Neural progenitor cell (in vitro differentiated cells): ENCODE results near the gene INPP4A. TPM values are rescaled to one million over a fixed set of nuclear protein-coding genes. Genes with fewer than 3 reads are reported as not detected.

Experiments
- DNase-seq: peaks from one replicate; pipeline ENCODE4 v3.0.0-alpha.2; 2016; ENCODE audit warnings: low spot score
- H2AFZ ChIP-seq: fragments of 200-600 bp; sonication (generic); replicated peaks from 2 replicates; pipeline ENCODE4 v1.6.1; 2016; ENCODE audit warnings: antibody characterized with exemption
- H3F3A ChIP-seq: fragments of 200-600 bp; sonication (generic); 2 replicates; pipeline ENCODE4 v1.6.1; 2016; ENCODE audit warnings: antibody characterized with exemption, low read depth
- H3K27ac ChIP-seq: fragments of 200-600 bp; sonication (generic); 2 replicates; pipeline ENCODE4 v1.5.1; 2016; ENCODE audit warnings: mild to moderate bottlenecking
- H3K27me3 ChIP-seq: fragments of 200-600 bp; sonication (generic); 2 replicates; pipeline ENCODE4 v1.6.1; 2016; ENCODE audit warnings: mild to moderate bottlenecking, moderate library complexity
- H3K36me3 ChIP-seq: fragments of 200-600 bp; sonication (generic); 2 replicates; pipeline ENCODE4 v1.5.1; 2016
- H3K4me1 ChIP-seq: fragments of 200-600 bp; sonication (generic); 2 replicates; pipeline ENCODE4 v1.6.1; 2016; ENCODE audit warnings: mixed run types
- H3K4me2 ChIP-seq: fragments of 200-600 bp; sonication (generic); 2 replicates; pipeline ENCODE4 v1.6.1; 2016
- H3K4me3 ChIP-seq: fragments of 200-600 bp; sonication (generic); 2 replicates; pipeline ENCODE4 v1.5.1; 2016
- H3K79me2 ChIP-seq: fragments of 200-600 bp; sonication (generic); 2 replicates; pipeline ENCODE4 v1.6.1; 2016; ENCODE audit warnings: low read depth
- H3K9ac ChIP-seq: fragments of 200-600 bp; sonication (generic); 2 replicates; pipeline ENCODE4 v1.6.1; 2016
- H3K9me3 ChIP-seq: fragments of 200-600 bp; sonication (generic); 2 replicates; pipeline ENCODE4 v1.5.1; 2016; ENCODE audit warnings: low read depth
- H4K20me1 ChIP-seq: fragments of 200-600 bp; sonication (generic); 2 replicates; pipeline ENCODE4 v1.6.1; 2016; ENCODE audit warnings: low read depth
- H3K27ac Mint-ChIP-seq: 3 replicates; pipeline ENCODE4 v1.8.0; 2021; ENCODE audit warnings: mixed read lengths
- H3K27me3 Mint-ChIP-seq: 2 replicates; pipeline ENCODE4 v1.8.0; 2022; ENCODE audit warnings: low read depth, mild to moderate bottlenecking, inconsistent platforms, moderate library complexity, mixed read lengths; ENCODE audit not compliant: insufficient read depth
- H3K36me3 Mint-ChIP-seq: 3 replicates; pipeline ENCODE4 v1.8.0; 2021; ENCODE audit warnings: mixed read lengths
- H3K4me1 Mint-ChIP-seq: 3 replicates; pipeline ENCODE4 v1.8.0; 2021; ENCODE audit warnings: mixed read lengths
- H3K4me3 Mint-ChIP-seq: 3 replicates; pipeline ENCODE4 v1.8.0; 2021; ENCODE audit warnings: mild to moderate bottlenecking, moderate library complexity, mixed read lengths
- H3K9me3 Mint-ChIP-seq: 3 replicates; pipeline ENCODE4 v1.8.0; 2020; ENCODE audit warnings: mixed read lengths
- EZH2 ChIP-seq: fragments of 200-600 bp; sonication (generic); IDR thresholded peaks from 2 replicates; pipeline ENCODE4 v1.6.1; 2017; ENCODE audit warnings: antibody characterized with exemption, mild to moderate bottlenecking, moderate library complexity
- EZH2phosphoT487 ChIP-seq: fragments of 200-600 bp; sonication (generic); IDR thresholded peaks from 2 replicates; pipeline ENCODE4 v1.6.1; 2017; ENCODE audit warnings: antibody characterized with exemption
- total RNA-seq: library from RNA; depleted of rRNA; stranded (reverse); fragments of >200 nt; gene quantifications from 2 replicates; pipeline ENCODE4 v1.2.3, GENCODE V29; 2015; ENCODE audit warnings: low replicate concordance
- TF ChIP-seq, protein P1 (sequence below): fragments of 200-600 bp; sonication (generic); IDR thresholded peaks from 2 replicates; pipeline ENCODE4 v1.5.1; 2017; ENCODE audit warnings: antibody characterized with exemption, mild to moderate bottlenecking

The INPP4A gene
- total RNA-seq, 1 donor from 2014 or later = 35.1 TPM

DNA sequence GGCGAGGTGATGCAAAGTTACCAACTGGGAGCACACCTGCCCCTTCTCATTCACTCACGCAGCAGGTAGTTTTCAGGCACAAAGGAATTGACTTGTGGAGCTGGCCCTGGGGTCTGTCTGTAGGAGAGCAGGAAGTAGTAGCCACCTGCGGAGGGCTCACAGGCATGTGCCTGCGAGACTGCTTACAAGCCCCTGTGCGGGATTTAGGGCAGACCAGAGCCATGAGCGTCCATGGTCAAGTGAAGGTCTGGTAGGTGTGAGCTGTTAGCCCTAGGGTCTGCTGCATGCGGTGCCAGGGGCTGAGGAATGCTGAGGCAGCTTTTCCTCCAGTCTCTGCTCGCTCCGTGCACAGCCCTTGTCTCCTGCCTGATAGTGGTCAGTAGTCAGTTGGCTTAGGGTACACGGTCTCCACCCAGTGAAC lies 18.9 kb downstream of the INPP4A start:
- Histone ChIP-seq H2AFZ (no peak overlapping the region), H3K79me2 (peaks cover 71% of the 10 kb centered on the region), H3K4me2 (no peak overlapping the region), H3K9me3 (no peaks in the 10 kb centered on the region), H3F3A (no peaks in the 10 kb centered on the region), H4K20me1 (peaks cover 69% of the 10 kb centered on the region), H3K27me3 (no peaks in the 10 kb centered on the region), H3K36me3 (no peaks in the 10 kb centered on the region), H3K4me1 (peaks cover 5% of the 10 kb centered on the region), H3K9ac (no peak overlapping the region), H3K4me3 (no peak overlapping the region), H3K27ac (no peak overlapping the region)
- no peaks in the 10 kb centered on the region for H3K9me3 Mint-ChIP-seq
- H3K4me3 Mint-ChIP-seq = no peak overlapping the region
- H3K27ac Mint-ChIP-seq = peak overlapping the region; percentile 90
- H3K4me1 Mint-ChIP-seq = peaks cover 27% of the 10 kb centered on the region
- DNase-seq = no peak
- H3K27me3 Mint-ChIP-seq = peaks cover 5% of the 10 kb centered on the region
- TF ChIP-seq, protein P1, sequence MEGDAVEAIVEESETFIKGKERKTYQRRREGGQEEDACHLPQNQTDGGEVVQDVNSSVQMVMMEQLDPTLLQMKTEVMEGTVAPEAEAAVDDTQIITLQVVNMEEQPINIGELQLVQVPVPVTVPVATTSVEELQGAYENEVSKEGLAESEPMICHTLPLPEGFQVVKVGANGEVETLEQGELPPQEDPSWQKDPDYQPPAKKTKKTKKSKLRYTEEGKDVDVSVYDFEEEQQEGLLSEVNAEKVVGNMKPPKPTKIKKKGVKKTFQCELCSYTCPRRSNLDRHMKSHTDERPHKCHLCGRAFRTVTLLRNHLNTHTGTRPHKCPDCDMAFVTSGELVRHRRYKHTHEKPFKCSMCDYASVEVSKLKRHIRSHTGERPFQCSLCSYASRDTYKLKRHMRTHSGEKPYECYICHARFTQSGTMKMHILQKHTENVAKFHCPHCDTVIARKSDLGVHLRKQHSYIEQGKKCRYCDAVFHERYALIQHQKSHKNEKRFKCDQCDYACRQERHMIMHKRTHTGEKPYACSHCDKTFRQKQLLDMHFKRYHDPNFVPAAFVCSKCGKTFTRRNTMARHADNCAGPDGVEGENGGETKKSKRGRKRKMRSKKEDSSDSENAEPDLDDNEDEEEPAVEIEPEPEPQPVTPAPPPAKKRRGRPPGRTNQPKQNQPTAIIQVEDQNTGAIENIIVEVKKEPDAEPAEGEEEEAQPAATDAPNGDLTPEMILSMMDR = no peak
- no peak for TF ChIP-seq EZH2
- H3K36me3 Mint-ChIP-seq = peaks cover 15% of the 10 kb centered on the region

DNA sequence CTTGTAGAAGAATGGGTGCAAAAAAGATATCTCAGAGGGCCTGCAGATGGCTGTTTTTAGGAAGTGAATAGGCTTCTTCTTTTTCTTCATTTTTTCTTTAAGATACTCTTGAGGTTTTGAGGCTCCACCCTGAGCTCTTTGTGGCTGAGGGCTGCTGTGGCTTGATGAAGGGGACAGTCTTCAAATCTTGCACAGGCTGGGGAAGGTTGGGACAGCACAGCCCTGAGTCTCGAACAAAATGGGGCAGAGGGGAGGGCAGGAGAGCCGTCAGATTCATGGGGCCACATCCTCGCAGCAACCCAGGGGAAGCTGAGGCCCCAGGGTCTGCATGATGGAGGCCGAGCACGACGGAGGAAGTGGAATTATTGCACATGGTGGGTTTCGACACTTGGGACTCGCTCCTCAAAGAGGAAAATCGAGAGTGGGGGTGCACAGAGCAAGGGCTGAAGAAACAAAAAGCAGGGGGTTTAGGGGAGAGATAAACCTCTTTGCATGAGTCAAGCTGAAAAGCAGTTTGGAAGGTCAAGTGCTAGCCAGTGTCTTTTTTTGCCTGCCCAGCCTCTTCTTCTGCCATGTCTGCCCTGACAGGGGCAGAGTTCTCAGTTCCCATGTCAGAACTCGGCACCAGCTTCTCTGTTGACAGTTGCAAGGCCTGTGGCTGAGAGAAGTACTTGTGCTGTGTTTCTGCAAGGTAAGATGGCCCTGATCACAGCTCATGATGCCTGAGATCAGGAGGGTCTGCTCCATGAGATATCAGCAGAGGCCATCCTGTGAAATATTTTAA lies 19.5 kb downstream of the INPP4A start:
- no peaks in the 10 kb centered on the region for H3K27me3 ChIP-seq
- peaks cover 64% of the 10 kb centered on the region for H4K20me1 ChIP-seq
- DNase-seq = no peak
- peak overlapping the region; percentile 55 for H3K27ac Mint-ChIP-seq
- peaks cover 5% of the 10 kb centered on the region for H3K27me3 Mint-ChIP-seq
- no peak overlapping the region for H3K27ac ChIP-seq
- H3F3A ChIP-seq = no peaks in the 10 kb centered on the region
- peaks cover 24% of the 10 kb centered on the region for H3K4me1 Mint-ChIP-seq
- no peak overlapping the region for H3K4me3 ChIP-seq
- H3K9me3 ChIP-seq = no peaks in the 10 kb centered on the region
- H3K36me3 ChIP-seq = no peaks in the 10 kb centered on the region
- H3K9ac ChIP-seq = no peak overlapping the region
- H3K9me3 Mint-ChIP-seq = no peaks in the 10 kb centered on the region
- no peak overlapping the region for H3K4me2 ChIP-seq
- H2AFZ ChIP-seq = no peak overlapping the region
- no peak overlapping the region for H3K4me3 Mint-ChIP-seq
- TF ChIP-seq, protein P1 = no peak
- TF ChIP-seq EZH2phosphoT487 = no peak
- TF ChIP-seq EZH2 = no peak
- H3K36me3 Mint-ChIP-seq = peaks cover 16% of the 10 kb centered on the region
- peaks cover 5% of the 10 kb centered on the region for H3K4me1 ChIP-seq
- peaks cover 71% of the 10 kb centered on the region for H3K79me2 ChIP-seq

DNA sequence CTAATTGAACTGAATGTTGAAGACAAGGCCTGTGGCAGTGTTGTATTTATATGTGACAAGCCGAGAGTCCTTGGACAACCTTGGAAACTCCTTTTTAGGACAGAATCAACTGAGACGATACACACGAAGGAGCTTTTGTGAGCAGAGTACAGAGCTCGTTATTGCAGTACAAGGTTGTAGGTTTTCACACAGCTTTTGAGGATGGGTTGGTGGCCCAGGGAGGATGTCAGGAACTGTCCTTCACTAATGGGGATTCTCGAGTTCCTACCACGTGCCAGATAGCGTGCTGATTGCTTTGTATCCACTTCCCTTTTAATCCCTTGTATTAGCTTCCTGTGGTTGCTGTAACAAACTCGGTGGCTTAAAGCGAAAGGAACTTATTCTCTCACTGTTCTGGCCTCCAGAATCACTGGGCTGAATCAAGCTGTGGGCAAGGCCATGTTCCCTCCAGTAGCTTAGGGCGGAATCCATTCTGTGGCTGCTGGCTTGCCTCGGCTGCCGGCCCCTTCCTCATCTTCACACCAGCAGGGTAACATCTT lies 20.2 kb downstream of the INPP4A start:
- Histone ChIP-seq H3K79me2 (peaks cover 70% of the 10 kb centered on the region), H3K4me3 (no peak overlapping the region), H3K9me3 (no peaks in the 10 kb centered on the region), H4K20me1 (peaks cover 58% of the 10 kb centered on the region), H3F3A (no peaks in the 10 kb centered on the region), H3K4me1 (peaks cover 5% of the 10 kb centered on the region), H3K9ac (no peak overlapping the region), H3K27ac (no peak overlapping the region), H2AFZ (no peak overlapping the region), H3K27me3 (no peaks in the 10 kb centered on the region), H3K4me2 (no peak overlapping the region), H3K36me3 (no peaks in the 10 kb centered on the region)
- H3K27me3 Mint-ChIP-seq = peaks cover 5% of the 10 kb centered on the region
- H3K4me1 Mint-ChIP-seq = peaks cover 19% of the 10 kb centered on the region
- no peak overlapping the region for H3K27ac Mint-ChIP-seq
- no peak overlapping the region for H3K4me3 Mint-ChIP-seq
- no peak for DNase-seq
- H3K9me3 Mint-ChIP-seq = no peaks in the 10 kb centered on the region
- H3K36me3 Mint-ChIP-seq = peaks cover 18% of the 10 kb centered on the region
- TF ChIP-seq, protein P1 = no peak
- TF ChIP-seq EZH2 = no peak
- no peak for TF ChIP-seq EZH2phosphoT487
